ENCODE results near the gene CCT6B. TPM values are rescaled to one million over a fixed set of nuclear protein-coding genes. Genes with fewer than 3 reads are reported as not detected.

The CCT6B gene
- total and polyA plus RNA-seq, 2 of the 4 experiments (the other 2 are of a cell fraction) = 0.72 to 1.1 TPM

GRCh38 chr17:34884597-34884996, 76.7 kb downstream of the CCT6B start:
- 15% methylated on average over 2 of the region's 9 CpGs; no CpG with 5 or more reads in 1 of the 2 experiments for WGBS, 2 experiments (ENCODE audit: extremely low coverage in 2 of 2, insufficient read length in 1 of 2)
- Histone ChIP-seq H3K4me1 (ENCODE audit: control insufficient read depth, insufficient read depth, low read length) (no peaks in the 10 kb centered on the region), H3K9me3 (ENCODE audit: control insufficient read depth, insufficient read depth, low read length) (no peaks in the 10 kb centered on the region), H3K9me1 (ENCODE audit: insufficient read depth, low read length) (no peaks in the 10 kb centered on the region), H3K79me1 (ENCODE audit: low read depth in 1 of 2, low read length in 2 of 2) (no peaks in the 10 kb centered on the region), H4K91ac (ENCODE audit: insufficient read depth, low read depth, low read length) (no peak overlapping the region), H2BK15ac (ENCODE audit: low read depth, low read length) (no peak overlapping the region), H3K4ac (ENCODE audit: low read depth, low read length) (no peak overlapping the region), H4K5ac (ENCODE audit: low read depth, low read length) (no peak overlapping the region), H3K27ac (ENCODE audit: insufficient read depth, low read length) (no peak overlapping the region), H3K9ac (ENCODE audit: low read depth, low read length) (no peak overlapping the region), H3K56ac (ENCODE audit: extremely low read depth, insufficient read depth, low read length) (no peak overlapping the region), H3K18ac (ENCODE audit: low read depth, low read length) (no peak overlapping the region), H3K23ac (ENCODE audit: low read depth, low read length) (no peak overlapping the region), H4K20me1 (ENCODE audit: insufficient read depth, low read length) (no peaks in the 10 kb centered on the region), H4K8ac (ENCODE audit: low read depth in 2 of 2, low read length in 2 of 2) (no peak overlapping the region), H2AFZ (replicated peaks; ENCODE audit: low read length, poor library complexity) (no peak overlapping the region), H3K4me2 (ENCODE audit: low read depth, low read length) (no peak overlapping the region), H2AK5ac (ENCODE audit: low read depth, low read length) (no peak overlapping the region), H3K36me3 (ENCODE audit: control insufficient read depth, insufficient read depth, low read length) (no peaks in the 10 kb centered on the region), H3K14ac (replicated peaks; ENCODE audit: low read depth, low read length) (no peak overlapping the region), H2BK5ac (ENCODE audit: low read depth, low read length, poor library complexity, severe bottlenecking) (no peak overlapping the region), H3K27me3 (ENCODE audit: control insufficient read depth, insufficient read depth, low read length) (peaks cover 1% of the 10 kb centered on the region), H2AK9ac (replicated peaks; ENCODE audit: low read depth, low read length, poor library complexity) (no peak overlapping the region), H3K4me3 (ENCODE audit: insufficient read depth, low read depth, low read length) (no peak overlapping the region), H2BK120ac (ENCODE audit: low read depth, low read length) (no peak overlapping the region), H2BK20ac (ENCODE audit: low read depth, low read length) (no peak overlapping the region)
- ChIA-PET CTCF (no interaction called here), POLR2A (ENCODE audit: unreplicated experiment) (no interaction called here)
- intact Hi-C loops (cut with micrococcal nuclease) (no loop called here), dilution Hi-C loops (cut with HindIII; ENCODE audit: low sequenced_read_pairs, unreplicated experiment) (no loop called here), in situ Hi-C loops (cut with MboI; ENCODE audit: low sequenced_read_pairs) (no loop called here)
- BruUV-seq (replicated peaks) = no TSS peak
- TF ChIP-seq MXI1 (IDR thresholded peaks at IDR 0.05; ENCODE audit: borderline replicate concordance, low read depth, low read length) = no peak
- no peak for TF ChIP-seq SMC3 (IDR thresholded peaks at IDR 0.05; ENCODE audit: low read depth, low read length)
- TF ChIP-seq POLR2A (IDR thresholded peaks at IDR 0.05; ENCODE audit: low read depth, low read length) = no peak
- no peak for TF ChIP-seq CHD1 (IDR thresholded peaks at IDR 0.05; ENCODE audit: low read depth, low read length)
- TF ChIP-seq, protein P1, sequence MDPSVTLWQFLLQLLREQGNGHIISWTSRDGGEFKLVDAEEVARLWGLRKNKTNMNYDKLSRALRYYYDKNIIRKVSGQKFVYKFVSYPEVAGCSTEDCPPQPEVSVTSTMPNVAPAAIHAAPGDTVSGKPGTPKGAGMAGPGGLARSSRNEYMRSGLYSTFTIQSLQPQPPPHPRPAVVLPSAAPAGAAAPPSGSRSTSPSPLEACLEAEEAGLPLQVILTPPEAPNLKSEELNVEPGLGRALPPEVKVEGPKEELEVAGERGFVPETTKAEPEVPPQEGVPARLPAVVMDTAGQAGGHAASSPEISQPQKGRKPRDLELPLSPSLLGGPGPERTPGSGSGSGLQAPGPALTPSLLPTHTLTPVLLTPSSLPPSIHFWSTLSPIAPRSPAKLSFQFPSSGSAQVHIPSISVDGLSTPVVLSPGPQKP (IDR thresholded peaks at IDR 0.05; ENCODE audit: borderline replicate concordance, low read depth, low read length) = no peak
- TF ChIP-seq BHLHE40 (IDR thresholded peaks at IDR 0.05; ENCODE audit: low read depth, low read length) = no peak
- no peak for TF ChIP-seq RFX5 (IDR thresholded peaks at IDR 0.05; ENCODE audit: low read depth, low read length)
- TF ChIP-seq RCOR1 (IDR thresholded peaks at IDR 0.05; ENCODE audit: insufficient replicate concordance, low read length) = no peak
- no peak for TF ChIP-seq NFE2L2 (IDR thresholded peaks at IDR 0.05; ENCODE audit: low read depth, low read length)
- TF ChIP-seq MAFK (IDR thresholded peaks at IDR 0.05; ENCODE audit: low read depth, low read length) = no peak
- no peak for TF ChIP-seq CEBPB (IDR thresholded peaks at IDR 0.05; ENCODE audit: low read depth, low read length)
- TF ChIP-seq, protein P2, sequence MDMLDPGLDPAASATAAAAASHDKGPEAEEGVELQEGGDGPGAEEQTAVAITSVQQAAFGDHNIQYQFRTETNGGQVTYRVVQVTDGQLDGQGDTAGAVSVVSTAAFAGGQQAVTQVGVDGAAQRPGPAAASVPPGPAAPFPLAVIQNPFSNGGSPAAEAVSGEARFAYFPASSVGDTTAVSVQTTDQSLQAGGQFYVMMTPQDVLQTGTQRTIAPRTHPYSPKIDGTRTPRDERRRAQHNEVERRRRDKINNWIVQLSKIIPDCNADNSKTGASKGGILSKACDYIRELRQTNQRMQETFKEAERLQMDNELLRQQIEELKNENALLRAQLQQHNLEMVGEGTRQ (IDR thresholded peaks at IDR 0.05; ENCODE audit: low read depth, low read length) = no peak
- no peak for TF ChIP-seq MAZ (IDR thresholded peaks at IDR 0.05; ENCODE audit: borderline replicate concordance, low read depth, low read length)
- no peak for TF ChIP-seq RAD21 (IDR thresholded peaks at IDR 0.05; ENCODE audit: low read length)
- TF ChIP-seq, protein P3, sequence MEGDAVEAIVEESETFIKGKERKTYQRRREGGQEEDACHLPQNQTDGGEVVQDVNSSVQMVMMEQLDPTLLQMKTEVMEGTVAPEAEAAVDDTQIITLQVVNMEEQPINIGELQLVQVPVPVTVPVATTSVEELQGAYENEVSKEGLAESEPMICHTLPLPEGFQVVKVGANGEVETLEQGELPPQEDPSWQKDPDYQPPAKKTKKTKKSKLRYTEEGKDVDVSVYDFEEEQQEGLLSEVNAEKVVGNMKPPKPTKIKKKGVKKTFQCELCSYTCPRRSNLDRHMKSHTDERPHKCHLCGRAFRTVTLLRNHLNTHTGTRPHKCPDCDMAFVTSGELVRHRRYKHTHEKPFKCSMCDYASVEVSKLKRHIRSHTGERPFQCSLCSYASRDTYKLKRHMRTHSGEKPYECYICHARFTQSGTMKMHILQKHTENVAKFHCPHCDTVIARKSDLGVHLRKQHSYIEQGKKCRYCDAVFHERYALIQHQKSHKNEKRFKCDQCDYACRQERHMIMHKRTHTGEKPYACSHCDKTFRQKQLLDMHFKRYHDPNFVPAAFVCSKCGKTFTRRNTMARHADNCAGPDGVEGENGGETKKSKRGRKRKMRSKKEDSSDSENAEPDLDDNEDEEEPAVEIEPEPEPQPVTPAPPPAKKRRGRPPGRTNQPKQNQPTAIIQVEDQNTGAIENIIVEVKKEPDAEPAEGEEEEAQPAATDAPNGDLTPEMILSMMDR (conservative IDR thresholded peaks at IDR 0.05; ENCODE audit: low read depth, low read length) = no peak
- TF ChIP-seq FOS (IDR thresholded peaks at IDR 0.05; ENCODE audit: low read depth, low read length) = no peak
- ATAC-seq (ENCODE audit: low read depth) (no peak), DNase-seq (no peak)

Data from IMR-90 (cell line).